CD4-positive, alpha-beta T cell treated with Interleukin-15 for 1 hour (primary cell): ENCODE measurements around the gene NR6A1.

Experiments used
- DNase-seq: peaks from one replicate; pipeline ENCODE4 v3.0.0-alpha.2; 2020

NR6A1 gene

DNA sequence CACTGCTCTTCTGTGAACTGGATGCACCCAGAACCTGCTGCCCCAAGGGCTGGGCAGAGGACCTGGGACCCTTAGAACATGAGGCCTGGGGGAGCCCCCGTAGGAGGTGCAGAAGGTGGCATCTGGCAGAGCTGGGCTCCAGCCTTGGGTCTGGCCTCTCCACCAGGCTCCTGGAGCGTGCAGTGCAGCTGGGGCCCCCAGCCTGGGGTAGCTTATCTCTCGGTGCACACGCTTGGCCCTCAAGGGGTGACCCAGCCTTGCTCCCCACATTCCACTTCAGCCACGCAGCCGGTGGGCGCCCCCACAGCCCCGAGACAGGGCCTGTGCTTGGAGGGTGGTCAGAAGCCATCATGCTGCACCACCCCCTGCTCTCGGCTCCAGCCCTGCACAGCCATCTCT is 258.3 kb downstream of the NR6A1 start:
- no peak for DNase-seq

GRCh38 chr9:124511891-124512805 is 259.0 kb downstream of the NR6A1 start:
- no peak for DNase-seq

DNA sequence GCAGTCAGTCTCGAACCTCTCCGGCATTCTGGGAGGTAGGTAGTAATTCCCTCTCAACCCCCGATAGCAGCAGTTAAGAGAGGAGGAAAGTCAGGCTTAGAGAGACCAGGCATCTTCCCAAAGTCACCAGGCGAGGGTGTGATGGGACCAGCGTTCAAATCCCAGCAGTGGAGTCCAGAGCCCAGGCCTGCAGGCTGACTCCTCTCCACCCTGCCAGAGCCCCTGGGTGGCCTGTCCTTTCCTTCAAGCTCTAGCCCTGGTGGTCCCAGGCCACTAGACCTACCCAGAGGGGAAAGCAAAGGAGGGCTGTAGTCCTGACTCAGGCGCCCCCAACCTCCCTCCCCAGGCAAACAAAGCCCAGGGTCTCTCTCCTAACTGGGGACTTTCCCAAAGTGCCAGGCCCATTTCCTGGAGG is 259.7 kb downstream of the NR6A1 start:
- DNase-seq = no peak

DNA sequence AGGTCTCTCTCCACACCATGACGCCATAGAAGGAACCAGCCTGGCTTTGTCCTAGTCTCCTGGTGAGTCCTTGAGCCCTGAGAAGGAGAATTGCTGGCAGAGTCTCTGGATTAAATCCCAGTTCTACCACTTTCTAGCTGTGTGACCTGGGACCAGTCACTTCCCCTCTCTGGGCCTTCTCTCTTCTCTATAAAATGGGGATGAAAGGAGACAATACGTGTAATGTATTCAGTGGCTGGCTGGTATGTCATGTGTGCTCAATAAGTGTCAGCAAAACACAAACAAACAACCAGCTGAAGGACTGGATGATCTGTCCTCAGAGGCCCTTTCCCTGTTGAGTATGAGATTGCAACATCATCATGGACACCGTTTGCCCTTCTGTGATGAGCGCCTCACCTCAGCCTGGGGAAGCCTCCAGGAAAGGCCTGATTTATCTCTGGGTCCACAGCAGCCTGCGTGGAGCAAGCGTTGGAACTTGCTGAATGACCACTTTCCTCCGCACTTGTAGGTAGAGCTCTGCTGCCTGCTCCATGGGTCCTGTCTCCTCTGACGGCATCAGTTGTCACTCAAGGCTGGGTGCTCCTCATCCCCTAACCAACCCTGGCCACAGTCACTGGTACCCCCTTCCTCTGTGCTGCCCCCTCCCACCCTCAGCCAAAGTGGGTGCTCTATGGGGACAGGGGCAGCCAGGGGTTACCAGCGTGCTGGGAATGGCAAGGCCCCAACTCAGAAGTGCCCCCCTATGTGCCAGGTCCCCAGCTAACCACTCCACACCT is 260.3 kb downstream of the NR6A1 start:
- no peak for DNase-seq

DNA sequence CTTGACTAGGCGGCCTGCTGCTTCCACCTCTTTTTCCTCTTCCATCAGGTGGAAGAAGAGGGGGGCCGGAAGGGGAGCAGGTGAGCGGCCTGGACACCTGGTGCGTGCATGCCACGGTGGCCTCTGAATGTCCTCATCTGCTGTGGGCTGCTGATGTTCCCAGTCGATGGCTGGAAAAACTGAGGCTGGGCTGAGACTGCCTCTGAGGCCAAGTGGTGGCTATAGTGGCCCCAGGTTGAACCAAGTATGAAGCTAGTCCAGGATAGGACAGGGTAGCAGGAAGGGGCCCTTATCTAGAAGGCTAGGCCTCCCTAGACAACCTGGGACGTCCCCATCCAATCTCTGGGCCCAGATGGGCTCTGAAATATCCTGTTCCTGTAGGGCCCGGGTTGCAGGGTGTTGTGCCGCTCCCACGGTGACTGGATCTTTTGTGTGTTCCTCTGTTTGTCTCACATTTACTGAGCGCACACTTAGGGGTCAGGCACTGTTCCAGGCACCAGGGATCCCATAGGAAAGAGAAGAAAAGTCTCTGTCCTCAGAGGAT is 263.2 kb downstream of the NR6A1 start:
- no peak for DNase-seq

DNA sequence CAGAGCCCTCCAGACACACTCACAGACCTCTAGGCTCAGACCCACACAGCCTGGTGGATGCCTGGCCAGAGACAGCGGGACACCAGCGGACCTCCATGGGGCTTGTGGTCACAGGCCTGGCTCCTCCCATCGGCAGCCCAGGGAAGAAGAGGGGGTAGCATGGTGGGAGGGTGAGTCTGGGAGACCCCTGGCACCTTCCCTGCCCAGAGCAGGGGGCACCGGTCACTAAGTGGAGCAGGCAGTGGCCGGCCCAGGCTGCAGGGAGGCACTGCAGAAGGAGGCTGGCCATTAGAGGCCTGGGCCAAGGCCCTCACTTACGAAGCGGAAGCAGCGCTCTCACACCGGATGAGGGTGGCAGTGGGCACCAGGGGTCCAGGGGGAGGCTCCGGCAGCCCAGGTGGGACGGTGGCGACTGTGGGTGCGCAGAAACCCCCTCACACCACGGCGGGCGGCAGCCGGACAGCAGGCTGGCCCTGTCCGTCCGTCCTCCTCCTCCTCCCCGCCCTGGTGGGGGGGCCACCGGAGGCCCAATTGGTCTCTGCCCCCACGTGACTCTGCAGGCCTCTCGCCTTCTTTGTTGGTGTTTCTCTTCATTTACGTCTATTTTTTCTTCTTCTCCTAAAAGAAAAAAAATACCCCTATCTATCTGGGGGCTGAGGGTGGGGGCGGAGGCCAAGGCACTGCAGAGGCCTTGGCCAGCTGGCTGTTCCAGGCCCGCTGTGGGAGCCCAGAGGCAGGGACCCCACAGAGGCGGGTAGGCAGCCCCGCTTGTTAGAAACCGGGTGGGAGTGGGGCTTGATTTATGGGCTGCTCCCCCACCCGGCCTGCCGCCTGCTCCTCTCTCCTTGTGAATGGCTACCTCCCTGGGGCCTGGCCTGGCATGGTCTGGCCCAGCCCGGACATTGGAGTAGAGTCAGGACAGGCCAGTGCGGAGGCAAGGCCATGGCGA is 263.9 kb downstream of the NR6A1 start, which contains the start of gene NR5A1:
NR5A1 (minus strand) TSS at position 469 of the 949 bp plus-strand sequence. CDS start 4,004 bp downstream, outside the sequence.
- no peak for DNase-seq

- DNase-seq = no peak
Measured at GRCh38 chr9:124506433-124506832, 264.7 kb downstream of the NR6A1 start.

- no peak for DNase-seq
Measured at GRCh38 chr9:124505901-124506346, 265.2 kb downstream of the NR6A1 start.

GRCh38 chr9:124505006-124505900 is 265.9 kb downstream of the NR6A1 start:
- DNase-seq = no peak

- no peak for DNase-seq
Measured at GRCh38 chr9:124504530-124505005, 266.5 kb downstream of the NR6A1 start.

- no peak for DNase-seq
Measured at GRCh38 chr9:124503713-124504529, 267.2 kb downstream of the NR6A1 start.

- DNase-seq = no peak
Measured at GRCh38 chr9:124502711-124503702, 268.1 kb downstream of the NR6A1 start.

- no peak for DNase-seq
Measured at GRCh38 chr9:124501771-124502320, 269.3 kb downstream of the NR6A1 start.

- DNase-seq = no peak
Measured at GRCh38 chr9:124500796-124501611, 270.1 kb downstream of the NR6A1 start.

DNA sequence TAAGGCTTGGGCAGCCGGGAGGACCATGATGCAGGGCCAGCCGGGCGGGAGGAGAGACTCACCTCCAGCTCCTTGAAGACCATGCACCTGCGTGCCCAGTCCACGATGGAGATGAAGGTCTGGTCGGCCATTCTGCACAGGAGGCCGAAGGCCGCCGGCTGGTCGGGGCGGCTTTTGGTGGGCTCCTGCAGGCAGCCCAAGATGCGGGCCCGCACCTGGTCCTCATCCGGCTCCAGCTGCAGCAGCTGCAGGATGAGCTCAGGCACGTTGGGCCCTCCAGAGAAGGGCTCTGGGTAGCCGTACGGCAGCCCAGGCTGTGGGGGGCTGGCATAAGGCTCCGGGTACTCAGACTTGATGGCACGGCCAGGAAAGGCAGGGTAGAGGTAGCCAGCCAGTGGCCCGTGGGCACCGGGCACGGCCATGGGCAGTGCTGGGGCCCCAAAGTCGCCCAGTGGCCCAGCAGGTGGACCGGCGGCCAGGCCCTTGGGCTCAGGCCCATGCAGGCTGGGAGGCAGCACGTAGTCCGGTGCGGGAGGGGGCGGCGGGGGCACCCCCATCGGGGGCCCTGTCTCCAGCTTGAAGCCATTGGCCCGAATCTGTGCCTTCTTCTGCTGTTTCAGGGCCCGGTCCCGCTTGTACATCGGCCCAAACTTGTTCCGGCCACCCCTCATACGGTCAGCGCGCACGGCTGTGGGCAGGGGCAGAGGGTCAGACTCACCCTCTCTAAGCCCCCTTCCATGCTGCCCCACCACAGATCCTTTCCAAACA is 270.9 kb downstream of the NR6A1 start:
- no peak for DNase-seq

DNA sequence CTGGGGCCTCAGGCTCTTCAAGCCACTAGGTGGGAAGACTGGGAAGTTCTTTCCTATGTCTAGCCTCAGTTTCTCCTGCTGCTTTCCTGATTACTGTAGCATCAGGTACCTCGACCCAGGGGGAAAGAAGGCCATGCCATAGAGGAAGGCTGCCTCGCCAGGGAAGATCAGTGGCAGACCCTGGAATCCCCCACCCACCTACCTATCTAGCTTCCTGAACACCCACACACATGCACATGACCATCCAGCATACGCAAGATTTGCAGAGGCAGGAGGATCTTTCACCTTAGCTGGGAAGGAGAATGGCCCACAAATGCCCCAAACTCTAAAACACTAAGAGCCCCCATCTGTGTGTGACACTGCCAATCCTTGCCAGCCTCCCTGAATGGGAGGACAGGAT is 271.9 kb downstream of the NR6A1 start:
- no peak for DNase-seq
